NCI-H2171 (cell line): ENCODE data around the gene LRCH4.
"Not testable (repeated sequence)": the region's sequence is repeated elsewhere in the genome, so short reads cannot be mapped to it uniquely, and the experiment has no call there.

Experiments used
- DNase-seq: peaks from one replicate; lab custom pipeline; 2025; lab: John Stamatoyannopoulos, UW

LRCH4 gene

DNA sequence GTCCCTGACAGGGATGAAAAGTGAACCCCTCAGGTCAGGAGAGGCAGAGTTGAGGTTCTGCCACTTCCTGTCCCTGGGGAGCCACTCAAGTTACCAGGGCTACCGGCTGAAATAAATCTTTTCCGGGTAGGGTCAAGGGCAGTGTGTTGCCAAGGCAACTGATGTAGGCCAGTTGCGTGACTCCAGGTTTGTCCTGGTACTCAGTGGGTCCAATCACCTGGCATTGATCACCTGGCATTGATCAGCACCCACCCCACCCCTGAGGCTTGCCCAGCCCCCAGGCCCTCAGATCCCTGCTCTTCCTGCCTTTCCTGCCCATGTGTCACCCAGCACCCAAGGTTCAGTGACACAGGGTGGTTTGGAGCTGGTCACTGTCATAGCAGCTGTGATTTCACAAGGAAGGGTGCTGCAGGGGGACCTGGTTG is 18.2 kb downstream of the LRCH4 start:
- DNase-seq, result no peak

DNA sequence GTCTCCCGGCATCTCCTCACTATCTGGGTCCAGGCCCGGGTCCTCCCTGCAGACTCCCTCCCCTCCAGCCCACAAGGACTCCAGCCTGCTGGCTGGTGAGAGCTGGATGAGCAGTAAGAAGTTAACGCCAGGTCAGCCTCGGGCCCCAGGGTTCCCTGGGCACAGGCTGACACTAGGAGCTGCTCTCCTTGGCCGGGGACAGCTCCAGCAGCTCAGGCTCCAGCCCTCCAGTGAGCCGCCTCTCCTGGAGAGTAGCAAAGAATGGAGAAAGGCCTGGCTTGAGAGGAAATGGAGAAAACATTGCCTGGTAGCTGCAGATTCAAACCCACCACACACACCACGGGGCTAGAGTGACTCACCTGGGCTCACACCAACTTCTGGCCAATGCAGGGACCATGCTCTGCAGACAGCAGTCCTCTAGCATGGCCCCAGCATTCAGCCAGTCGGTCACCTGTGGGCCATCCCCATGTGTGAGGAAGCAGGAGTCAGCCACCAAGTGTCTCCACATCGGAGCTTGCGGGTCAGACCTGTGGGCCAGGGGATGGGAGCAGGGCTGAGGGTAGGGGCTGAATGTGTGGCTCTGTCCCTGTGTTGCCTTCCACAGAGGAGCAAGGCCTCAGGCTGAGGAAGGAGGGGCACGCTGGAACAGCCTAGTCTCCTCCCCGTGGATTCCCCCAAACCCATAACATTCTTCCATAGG is 18.7 kb downstream of the LRCH4 start:
- no peak for DNase-seq

DNA sequence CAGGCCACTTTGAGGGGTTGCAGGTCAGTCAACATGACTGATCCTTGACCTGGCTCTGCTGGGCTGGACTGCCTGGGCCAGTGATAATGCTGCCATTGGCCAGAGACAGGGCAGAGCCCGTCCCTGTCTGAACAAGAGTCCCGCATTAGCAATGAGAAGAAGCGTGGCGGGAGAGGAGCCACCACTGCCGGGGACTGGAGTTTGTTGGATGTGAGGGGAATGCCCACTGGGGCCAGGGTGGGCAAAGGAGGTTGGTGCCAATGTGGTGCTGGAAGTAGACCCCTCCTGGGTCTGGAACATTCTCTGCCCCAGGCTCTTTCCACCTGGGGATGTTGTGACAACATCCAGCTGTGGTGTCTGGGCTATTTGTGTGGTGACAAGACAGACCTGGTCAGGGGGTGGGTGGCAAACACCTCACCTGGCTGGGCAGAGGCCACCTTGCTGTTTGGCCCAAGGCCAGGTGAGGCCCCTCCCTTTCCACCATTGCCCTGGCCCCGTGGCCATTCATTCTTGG is 19.9 kb downstream of the LRCH4 start:
- no peak for DNase-seq

DNA sequence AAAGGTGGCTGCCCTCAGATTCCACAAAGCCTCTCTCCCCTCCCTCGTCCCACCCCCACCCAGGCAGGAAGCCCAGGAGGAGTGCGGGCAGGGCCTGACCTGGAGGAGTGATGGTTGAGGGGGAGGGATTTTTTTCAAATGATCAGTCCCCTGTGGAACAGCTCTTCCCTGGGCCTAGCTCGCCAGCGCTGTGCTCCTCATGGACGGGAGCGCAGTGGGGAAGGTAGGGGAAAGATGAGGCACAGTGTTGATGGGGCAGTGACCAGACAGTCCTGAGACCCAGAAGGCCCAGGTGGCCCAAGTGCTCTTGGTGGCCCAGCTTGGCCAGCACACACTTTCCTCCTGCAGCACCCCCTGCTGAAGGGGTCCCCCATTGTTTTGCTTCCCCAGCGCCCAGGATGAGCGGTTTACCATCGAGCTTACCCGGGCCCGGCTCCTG is 20.8 kb downstream of the LRCH4 start:
- no peak for DNase-seq

DNA sequence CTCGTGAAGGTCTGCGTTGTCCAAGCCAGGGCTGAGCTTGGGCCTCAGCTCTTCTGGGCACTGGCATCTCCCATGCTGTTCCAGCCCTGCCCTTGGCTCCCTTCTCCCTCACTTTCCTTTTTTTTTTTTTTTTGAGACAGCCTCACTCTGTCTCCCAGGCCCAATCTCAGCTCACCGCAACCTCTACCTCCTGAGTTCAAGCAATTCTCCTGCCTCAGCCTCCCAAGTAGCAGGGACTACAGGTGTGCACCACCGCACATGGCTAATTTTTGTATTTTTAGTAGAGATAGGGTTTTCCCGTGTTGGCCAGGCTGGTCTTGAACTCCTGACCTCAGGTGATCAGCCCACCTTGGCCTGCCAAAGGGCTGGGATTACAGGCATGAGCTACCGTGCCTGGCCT is 21.5 kb downstream of the LRCH4 start:
- DNase-seq, result not testable (repeated sequence)

DNA sequence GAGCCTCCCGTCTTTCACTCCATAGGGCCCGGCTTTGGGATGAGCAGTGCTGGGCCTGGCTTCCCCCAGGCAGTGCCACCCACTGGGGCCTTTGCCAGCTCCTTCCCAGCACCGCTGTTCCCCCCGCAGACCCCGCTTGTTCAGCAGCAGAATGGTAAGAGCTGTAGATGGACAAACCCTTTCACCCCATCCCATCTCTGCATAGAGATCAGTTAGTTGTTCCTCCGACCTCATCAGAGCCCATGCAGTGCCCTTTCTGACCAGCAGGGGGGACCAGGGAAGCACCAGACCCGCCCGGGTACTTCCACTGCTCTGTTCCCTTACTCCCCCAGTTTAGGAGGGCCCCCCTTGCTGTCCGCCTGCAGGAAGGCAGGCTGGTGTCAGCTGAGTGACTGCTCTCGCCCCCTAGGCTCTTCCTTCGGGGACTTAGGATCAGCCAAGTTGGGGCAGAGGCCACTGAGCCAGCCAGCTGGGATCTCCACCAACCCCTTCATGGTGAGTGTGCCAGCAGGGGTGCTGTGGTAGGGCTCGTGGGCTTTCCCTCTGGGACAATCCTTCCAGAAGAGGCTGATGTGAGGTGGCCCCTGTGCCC is 22.0 kb downstream of the LRCH4 start:
- no peak for DNase-seq

DNA sequence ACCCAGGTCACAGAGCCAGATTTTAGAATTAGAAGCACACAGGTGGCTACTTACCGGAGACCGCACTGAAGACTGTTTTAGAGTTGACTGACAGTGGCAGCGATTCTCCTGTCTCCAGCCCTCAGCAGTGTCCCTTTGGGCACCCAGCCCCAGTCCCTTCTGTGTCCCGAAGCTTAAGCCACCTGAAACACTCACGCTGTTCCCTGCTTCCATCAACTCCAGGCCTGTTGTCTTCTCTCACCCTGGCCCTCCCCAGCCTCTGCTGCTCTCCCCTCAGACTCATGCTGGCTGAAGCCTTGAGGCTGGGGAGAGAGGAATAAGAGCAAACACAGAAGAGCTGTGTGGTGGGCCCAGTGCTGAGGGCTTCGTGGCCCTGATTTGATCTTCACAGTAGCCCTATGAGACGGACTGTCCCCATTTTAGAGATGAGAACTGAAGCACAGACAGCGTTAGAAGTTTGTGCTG is 22.8 kb downstream of the LRCH4 start:
- no peak for DNase-seq

DNA sequence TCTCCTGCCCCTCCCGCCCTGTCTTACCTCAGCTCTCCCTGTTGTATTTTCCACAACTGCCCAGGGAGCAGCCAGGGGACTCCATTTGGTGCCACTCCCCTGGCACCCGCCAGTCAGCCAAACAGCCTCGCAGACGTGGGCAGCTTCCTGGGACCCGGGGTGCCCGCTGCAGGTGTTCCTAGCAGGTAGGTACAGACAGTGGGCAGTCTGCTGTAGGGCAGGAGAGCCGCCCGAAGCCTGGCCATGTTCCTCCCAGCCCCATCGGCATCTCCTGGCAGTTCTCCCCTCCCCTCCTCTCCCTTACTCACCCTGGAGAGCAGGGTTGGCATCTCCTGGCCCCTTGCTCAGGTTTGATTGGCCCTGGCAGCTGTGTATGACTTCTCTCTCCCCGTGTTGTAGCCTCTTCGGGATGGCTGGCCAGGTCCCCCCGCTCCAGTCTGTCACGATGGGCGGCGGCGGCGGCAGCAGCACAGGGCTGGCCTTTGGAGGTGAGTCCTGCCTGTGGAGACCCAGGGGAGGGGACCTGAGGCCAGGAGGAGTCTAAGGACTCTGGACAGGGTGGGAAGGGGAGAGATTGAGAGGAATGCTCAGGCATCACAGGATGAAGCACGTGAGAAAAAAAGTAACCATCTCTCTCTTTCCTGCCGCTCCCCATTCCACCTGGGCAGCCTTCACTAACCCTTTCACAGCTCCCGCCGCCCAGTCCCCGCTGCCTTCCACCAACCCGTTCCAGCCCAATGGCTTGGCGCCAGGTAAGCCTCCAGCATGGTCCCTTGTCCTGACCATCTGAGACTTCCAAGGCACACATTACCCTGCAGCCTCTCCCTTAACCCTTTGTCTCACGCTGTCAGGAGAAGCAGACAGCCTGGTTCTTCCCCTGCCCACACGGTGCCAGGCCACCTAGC is 23.5 kb downstream of the LRCH4 start:
- DNase-seq, result no peak

DNA sequence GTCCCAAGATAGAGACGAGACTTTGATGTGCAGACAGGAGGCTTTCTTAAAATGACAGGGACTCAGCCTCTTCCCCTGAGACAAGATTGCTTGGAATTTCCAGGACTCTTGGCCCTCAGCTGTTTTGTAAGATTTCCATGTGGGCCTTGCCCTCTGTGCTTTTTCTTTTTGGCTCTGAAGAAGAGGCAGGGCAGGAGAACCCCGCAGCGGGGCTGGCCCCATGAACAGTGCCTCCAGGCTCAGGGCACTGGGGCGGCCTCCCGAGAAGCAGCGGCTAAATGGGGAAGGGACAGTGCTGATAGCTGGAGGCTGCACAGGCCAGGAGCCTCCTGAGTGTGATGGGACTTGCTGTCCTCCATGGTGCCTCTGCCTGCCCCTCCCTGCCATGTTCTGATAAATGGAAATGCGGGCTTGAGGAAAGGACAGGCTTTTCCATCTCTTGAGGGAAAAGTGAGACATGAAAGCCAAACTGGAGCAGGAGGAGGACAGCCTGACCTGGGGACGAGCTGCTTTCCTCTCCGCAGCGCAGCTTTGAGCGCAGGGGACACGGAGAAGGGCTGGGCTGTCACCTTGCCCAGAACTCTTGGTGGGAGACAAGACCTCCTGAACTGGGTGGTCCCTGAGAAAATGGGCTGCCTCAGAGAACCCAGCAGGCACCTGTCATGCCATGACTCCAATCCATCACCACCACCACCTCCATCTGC is 24.3 kb downstream of the LRCH4 start:
- DNase-seq, result no peak

DNA sequence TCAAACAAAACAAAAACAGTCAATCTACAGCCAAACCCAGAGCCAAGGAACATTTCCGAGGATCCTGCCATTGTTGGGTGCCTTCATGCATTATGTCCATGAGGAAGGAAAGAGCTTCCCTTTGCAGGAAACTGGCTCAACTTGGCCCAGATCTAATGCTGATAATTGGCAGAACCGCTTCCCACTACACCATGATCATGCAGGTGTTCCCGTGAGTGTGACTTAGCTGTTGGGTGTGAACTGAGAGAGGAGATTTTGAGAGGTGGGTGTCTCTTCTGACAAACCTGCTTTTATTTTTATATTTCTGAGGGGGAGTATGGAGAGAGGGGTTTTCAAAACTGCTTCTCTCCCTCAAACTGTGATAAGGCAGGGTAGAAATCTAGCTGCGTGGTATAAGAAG is 26.8 kb downstream of the LRCH4 start:
- DNase-seq, result no peak

DNA sequence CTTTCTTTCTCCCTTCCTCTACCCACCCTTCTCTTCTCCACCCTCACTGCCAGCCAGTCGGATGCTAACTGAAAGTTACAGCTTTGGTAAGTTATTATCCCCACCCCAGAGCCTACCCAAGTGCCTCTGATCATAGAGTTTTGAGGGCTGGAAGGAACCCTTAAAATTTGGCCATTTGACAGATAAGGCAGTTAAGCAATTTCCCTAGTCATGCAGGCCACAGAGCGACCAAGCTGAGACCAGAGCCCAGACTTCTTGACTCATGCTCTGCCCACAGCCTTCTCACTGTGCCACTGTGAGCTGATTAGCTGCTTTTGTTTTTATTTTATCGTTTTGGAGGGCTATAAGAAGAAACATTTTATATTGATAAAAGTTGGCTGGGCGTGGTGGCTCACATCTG is 29.4 kb downstream of the LRCH4 start:
- DNase-seq, result no peak

DNA sequence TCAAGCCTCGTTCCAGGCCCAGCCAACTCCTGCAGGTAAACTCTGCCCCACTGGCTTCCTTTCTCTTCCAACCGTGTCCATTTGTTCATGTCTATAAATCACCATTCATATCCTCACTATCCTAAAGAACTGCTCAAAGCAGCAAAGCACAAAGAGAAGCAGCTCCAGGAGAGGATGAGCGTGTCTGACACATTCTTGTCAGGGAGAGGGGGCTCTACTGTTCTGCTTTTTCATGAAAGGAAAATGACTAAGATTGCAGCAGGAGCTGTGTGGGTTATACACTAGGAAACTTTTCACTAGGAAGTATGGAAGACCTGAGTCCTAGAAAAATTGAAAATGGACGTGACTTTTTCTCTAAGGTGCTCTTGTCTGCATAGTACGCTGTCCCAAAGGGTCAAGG is 30.2 kb downstream of the LRCH4 start:
- no peak for DNase-seq

DNA sequence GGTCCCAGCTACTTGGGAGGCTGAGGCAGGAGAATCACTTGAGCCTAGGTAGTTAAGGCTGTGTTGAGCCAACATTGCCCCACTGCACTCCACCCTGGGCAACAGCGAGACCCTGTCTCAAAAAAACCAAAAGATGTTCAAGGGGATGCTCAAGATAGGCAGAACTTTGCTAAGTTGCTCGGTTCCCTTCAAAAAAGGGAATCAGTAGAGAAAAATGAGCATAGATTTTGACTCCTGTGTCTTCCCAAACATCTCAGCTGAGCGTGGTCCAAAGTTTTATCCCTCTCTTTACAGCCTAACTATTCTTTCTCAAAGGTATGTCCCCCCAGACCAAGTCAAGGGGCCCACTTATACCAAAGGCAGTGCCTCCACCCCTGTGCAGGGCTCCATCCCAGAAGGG is 32.9 kb downstream of the LRCH4 start:
- no peak for DNase-seq

DNA sequence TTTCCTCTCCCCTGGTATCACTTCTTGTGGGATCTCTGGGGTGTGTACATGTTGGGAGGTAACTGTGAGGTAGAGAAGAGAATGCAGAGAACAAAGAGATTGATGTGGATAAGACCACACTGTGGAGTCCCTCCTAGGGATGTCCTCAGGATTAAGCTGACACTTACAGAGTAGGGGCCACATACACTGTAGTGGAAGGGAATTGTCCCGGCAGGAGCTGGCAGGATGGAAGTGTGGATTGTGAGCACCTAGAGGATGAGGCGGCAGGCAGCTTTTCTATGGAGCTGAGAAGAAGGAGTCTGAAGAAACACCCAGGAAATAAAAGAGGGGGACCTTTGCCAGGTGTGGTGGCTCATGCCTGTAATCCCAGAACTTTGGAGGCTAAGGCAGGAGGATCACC is 33.4 kb downstream of the LRCH4 start:
- no peak for DNase-seq

DNA sequence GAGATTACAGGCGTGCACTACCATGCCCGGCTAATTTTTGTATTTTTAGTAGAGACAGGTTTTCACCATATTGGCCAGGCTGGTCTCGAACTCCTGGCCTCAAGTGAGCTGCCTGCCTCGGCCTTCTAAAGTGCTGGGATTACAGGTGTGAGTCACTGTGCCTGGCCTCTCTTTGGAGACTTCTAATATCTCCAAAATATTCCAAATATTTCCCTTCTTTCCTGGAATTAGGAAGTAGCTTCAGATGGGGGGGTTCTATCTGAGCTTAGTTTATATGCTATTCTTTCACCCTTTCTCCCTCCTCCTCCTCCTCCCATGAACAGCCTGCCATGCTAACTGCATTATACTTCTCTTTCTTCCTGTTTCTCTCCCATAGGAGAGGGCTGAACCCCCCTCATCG is 37.5 kb downstream of the LRCH4 start:
- not testable (repeated sequence) for DNase-seq

DNA sequence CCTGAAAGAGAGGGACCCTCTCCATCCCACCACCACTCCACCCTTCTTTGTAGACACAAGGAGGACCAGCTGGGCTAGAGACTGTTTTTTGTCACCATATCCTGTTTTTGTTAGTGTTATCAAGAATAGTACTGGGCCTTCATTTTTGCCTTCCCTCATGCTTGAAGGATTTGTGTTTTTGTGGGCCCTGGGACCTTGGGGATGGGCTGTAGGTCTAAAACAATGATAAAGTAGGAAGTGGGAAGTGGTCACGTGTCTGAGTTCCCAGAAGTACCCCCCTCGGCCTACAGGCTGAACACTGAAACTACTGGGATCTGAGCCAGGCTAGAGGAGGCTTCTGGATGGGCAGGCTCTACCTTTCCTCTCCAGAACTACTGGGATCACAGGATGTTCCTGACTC is 38.1 kb downstream of the LRCH4 start:
- DNase-seq, result no peak

DNA sequence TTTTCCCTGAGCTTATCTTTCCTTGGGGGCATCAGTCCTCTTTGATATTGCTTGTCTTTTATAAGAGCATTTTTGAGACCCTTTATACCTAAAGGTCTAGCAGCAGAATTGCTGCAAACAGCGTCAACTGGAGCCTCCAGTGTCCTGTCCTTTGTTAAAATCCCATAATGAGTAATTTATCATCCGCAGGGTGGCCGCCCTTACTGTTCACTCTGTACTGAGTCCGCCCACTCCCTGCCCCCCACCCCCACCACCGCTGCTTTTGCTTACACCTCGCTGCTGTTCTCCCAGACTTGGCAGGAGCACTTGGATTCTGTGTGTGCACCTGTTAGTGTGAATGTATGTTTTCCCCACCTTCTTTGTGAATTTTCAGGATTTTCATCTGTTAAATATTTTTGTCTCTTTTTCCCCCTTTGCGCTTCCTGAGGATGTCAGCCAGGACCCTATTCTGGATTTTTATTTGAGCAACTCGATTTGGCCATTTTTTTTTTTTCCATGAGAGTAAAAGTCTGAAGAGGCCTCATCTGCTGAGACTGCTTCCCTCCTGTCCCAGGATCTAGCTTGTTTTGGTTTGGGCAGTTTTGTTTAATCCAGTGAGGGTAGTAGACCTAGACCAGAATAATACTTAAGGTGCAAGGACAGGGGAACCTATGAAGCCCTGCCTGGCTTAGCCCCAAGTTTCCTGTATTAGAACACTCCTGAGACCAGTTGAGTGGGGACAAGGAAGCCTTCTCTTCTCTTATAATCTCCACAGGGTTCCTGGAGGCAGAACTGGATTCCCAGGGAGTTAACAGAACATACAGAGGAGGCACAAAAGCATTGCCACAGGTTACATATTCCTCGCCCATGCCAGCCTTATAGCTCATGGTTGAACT is 38.8 kb downstream of the LRCH4 start:
- DNase-seq, result no peak

DNA sequence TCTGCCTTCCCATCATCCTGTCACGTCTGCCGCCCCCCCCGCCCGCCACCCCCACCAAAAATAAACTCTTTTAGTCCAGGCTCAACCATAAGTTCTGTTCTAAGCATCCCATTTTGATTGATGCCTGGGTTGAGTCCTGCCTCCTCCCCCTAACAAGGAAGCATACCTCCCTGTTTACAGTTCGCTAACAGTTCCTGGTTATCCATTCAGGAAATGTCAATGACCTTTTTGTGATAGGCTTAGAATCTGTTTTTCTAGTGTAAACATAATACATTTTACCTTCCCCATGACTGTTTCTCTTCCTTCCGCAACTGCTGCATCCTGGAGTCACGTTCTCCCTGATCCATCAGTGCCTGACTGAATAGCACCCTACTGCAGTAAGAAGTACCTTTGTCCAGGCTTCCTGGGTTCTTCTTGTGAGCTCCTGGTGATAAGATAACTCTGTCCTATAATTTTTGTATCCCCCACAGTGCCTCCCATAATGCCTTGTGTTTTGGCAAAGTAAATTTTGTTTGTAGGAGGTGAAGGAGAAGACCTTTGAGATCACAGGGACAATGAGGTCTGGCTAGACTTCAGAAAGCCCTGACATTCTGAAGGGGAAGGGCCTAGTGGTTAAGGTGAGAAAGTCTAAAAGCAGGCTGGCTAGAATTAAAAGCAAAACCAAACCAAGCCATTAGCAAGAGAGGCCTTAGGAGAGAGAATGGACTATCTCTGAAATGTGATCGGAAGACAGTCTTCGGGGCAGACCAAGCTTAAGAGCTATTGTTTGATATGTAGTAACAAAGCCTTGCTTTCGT is 39.6 kb downstream of the LRCH4 start:
- DNase-seq, result no peak

DNA sequence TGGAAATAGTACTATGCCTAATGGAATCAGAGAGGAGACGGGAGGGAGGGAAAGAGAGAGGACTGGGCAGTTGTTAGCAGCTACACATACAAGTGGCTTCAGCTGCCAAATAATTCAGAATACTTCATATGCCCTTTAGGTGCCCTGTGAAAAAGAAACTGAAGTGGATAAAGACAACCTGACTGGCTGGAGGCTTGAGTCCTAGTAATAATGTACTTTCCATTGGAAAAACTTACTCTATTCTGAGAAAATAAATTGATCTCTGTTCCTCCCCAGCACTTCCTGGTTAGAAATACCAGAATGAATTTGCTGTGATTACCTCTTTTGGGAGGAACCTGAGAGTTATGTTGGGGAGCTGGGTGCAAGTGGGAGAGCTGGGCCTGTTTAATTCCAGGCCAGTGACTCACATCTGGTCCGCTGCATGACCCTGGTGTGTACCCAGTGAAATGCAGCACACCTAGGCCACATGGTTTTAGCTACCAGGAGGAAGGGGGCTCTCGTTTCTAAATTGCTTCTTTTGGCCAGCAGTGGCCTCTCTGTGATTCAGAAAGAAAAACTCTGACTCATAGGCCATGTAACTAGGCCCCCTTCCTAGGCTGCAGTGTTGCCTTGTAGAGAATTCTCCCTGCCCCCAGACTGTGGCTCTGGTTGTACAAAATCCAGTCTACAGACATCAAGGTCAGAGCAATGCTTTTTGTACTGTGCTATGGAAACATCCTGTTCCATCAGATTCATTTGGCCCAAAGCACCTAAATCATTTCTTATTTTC is 40.4 kb downstream of the LRCH4 start:
- no peak for DNase-seq
